K562 (cell line): ENCODE results near the gene TCFL5. TPM values are rescaled to one million over a fixed set of nuclear protein-coding genes. Genes with fewer than 3 reads are reported as not detected.

Experiments
- KLF10 ChIP-seq: fragments of 250-450 bp; sonication (Bioruptor Pico); IDR thresholded peaks from 2 replicates; pipeline ENCODE4 v1.6.1; 2021; ENCODE audit warnings: matching md5 sums
- polyA plus RNA-seq, 8 experiments: library from polyadenylated mRNA; depleted of rRNA in 4 of 8; stranded (reverse) in 5 of 8; unstranded in 3 of 8; fragments of >200 nt; fragmentation: Nextera tagmentation in 2 of 8; fragmentation: Illumina TruSeq in 1 of 8; extraction: Ambion mirVana in 2 of 8; extraction: Trizol in 1 of 8; gene quantifications; 2 replicates each; pipeline versions ENCODE4 v1.2.1 to v1.2.3, GENCODE V29; 2011 to 2014; ENCODE audit warnings: inconsistent platforms in 1 of 8, missing spikeins in 1 of 8
- total RNA-seq, 7 experiments: library from RNA; depleted of rRNA in 6 of 7; stranded (reverse); fragments of >200 nt in 6 of 7; fragmentation: Illumina TruSeq in 2 of 7; extraction: Trizol in 2 of 7; gene quantifications; 2 replicates each; pipeline versions ENCODE4 v1.2.1 to v1.2.3, GENCODE V29; 2011 to 2021; ENCODE audit warnings: low replicate concordance in 1 of 7
- TF ChIP-seq, protein P1 (sequence below): fragments of 450-650 bp; IDR thresholded peaks from 2 replicates; pipeline ENCODE4 v1.6.1; 2016; ENCODE audit warnings: mild to moderate bottlenecking, moderate library complexity
- TF ChIP-seq, protein P2 (sequence below): sonication (generic); formaldehyde crosslinking; IDR thresholded peaks from 2 replicates; pipeline ENCODE4 v1.8.0; 2022; ENCODE audit warnings: mild to moderate bottlenecking, missing genetic modification reagents
- TF ChIP-seq, protein P3 (sequence below): IDR thresholded peaks from 2 replicates; pipeline ENCODE4 v1.6.1; 2011; ENCODE audit not compliant: insufficient read length; ENCODE audit errors: extremely low read depth
- TF ChIP-seq, protein P4 (sequence below), 2 experiments: fragments of 450-650 bp in 1 of 2; sonication (generic) in 1 of 2; formaldehyde crosslinking in 1 of 2; IDR thresholded peaks in 1 of 2; conservative IDR thresholded peaks in 1 of 2; 2 replicates each; pipeline versions ENCODE4 v1.6.1 to v1.8.1; 2016 to 2023; ENCODE audit warnings: mild to moderate bottlenecking in 2 of 2, moderate library complexity in 2 of 2, inconsistent platforms in 1 of 2, missing genetic modification reagents in 1 of 2

Gene TCFL5
- total and polyA plus RNA-seq, 9 of the 15 experiments (the other 6 are each of a cell fraction or from before 2014, with no cell fraction given), result 1.00 to 12.6 (median 9.1) TPM

DNA sequence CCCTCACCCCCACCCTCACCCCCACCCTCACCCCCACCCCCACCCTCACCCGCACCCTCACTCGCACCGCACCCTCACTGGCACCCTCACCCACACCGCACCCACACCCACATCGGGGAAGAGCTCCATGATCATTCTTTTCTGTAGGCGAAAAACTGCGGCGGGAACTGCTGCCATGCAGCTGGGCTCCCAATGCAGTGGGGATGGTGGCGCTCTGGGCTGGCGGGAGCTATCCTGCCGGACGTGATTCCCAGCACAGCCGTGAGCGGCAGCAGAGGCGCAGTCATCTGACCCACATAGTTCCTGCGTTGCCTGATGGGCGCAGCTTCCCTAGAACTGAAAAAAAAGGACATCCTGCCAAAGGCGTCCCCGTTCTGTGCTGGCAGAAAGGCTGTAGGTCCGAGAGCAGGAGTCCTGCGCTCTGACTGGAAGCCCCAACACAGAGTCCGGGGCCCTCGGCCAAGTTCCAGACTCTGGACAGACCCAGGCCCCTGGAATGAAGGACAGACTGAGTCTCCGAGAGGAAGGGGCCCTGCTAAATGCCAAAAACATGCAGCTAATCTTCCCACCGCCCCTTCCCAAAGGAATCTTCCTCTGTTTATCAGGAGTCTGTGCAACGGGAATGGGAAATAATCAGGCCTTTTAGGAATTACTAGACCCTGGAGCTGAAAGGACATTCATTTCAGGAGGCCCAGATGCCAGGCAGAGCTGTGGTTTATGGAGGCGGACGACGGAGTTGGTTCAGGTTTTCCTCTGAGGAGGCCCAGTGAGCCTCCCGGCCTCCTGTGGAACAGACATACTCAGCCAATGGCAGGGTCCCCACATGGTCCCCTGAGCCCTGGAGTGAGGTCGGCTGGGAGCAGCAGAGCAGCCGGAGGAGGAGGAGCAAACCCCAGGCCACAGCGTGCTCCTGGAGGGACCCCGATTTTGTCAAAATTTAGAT is 14.1 kb upstream of the TCFL5 start (continued):
- TF ChIP-seq, protein P1, sequence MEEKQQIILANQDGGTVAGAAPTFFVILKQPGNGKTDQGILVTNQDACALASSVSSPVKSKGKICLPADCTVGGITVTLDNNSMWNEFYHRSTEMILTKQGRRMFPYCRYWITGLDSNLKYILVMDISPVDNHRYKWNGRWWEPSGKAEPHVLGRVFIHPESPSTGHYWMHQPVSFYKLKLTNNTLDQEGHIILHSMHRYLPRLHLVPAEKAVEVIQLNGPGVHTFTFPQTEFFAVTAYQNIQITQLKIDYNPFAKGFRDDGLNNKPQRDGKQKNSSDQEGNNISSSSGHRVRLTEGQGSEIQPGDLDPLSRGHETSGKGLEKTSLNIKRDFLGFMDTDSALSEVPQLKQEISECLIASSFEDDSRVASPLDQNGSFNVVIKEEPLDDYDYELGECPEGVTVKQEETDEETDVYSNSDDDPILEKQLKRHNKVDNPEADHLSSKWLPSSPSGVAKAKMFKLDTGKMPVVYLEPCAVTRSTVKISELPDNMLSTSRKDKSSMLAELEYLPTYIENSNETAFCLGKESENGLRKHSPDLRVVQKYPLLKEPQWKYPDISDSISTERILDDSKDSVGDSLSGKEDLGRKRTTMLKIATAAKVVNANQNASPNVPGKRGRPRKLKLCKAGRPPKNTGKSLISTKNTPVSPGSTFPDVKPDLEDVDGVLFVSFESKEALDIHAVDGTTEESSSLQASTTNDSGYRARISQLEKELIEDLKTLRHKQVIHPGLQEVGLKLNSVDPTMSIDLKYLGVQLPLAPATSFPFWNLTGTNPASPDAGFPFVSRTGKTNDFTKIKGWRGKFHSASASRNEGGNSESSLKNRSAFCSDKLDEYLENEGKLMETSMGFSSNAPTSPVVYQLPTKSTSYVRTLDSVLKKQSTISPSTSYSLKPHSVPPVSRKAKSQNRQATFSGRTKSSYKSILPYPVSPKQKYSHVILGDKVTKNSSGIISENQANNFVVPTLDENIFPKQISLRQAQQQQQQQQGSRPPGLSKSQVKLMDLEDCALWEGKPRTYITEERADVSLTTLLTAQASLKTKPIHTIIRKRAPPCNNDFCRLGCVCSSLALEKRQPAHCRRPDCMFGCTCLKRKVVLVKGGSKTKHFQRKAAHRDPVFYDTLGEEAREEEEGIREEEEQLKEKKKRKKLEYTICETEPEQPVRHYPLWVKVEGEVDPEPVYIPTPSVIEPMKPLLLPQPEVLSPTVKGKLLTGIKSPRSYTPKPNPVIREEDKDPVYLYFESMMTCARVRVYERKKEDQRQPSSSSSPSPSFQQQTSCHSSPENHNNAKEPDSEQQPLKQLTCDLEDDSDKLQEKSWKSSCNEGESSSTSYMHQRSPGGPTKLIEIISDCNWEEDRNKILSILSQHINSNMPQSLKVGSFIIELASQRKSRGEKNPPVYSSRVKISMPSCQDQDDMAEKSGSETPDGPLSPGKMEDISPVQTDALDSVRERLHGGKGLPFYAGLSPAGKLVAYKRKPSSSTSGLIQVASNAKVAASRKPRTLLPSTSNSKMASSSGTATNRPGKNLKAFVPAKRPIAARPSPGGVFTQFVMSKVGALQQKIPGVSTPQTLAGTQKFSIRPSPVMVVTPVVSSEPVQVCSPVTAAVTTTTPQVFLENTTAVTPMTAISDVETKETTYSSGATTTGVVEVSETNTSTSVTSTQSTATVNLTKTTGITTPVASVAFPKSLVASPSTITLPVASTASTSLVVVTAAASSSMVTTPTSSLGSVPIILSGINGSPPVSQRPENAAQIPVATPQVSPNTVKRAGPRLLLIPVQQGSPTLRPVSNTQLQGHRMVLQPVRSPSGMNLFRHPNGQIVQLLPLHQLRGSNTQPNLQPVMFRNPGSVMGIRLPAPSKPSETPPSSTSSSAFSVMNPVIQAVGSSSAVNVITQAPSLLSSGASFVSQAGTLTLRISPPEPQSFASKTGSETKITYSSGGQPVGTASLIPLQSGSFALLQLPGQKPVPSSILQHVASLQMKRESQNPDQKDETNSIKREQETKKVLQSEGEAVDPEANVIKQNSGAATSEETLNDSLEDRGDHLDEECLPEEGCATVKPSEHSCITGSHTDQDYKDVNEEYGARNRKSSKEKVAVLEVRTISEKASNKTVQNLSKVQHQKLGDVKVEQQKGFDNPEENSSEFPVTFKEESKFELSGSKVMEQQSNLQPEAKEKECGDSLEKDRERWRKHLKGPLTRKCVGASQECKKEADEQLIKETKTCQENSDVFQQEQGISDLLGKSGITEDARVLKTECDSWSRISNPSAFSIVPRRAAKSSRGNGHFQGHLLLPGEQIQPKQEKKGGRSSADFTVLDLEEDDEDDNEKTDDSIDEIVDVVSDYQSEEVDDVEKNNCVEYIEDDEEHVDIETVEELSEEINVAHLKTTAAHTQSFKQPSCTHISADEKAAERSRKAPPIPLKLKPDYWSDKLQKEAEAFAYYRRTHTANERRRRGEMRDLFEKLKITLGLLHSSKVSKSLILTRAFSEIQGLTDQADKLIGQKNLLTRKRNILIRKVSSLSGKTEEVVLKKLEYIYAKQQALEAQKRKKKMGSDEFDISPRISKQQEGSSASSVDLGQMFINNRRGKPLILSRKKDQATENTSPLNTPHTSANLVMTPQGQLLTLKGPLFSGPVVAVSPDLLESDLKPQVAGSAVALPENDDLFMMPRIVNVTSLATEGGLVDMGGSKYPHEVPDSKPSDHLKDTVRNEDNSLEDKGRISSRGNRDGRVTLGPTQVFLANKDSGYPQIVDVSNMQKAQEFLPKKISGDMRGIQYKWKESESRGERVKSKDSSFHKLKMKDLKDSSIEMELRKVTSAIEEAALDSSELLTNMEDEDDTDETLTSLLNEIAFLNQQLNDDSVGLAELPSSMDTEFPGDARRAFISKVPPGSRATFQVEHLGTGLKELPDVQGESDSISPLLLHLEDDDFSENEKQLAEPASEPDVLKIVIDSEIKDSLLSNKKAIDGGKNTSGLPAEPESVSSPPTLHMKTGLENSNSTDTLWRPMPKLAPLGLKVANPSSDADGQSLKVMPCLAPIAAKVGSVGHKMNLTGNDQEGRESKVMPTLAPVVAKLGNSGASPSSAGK, result no peak
- no peak for TF ChIP-seq KLF10
- TF ChIP-seq, protein P2, sequence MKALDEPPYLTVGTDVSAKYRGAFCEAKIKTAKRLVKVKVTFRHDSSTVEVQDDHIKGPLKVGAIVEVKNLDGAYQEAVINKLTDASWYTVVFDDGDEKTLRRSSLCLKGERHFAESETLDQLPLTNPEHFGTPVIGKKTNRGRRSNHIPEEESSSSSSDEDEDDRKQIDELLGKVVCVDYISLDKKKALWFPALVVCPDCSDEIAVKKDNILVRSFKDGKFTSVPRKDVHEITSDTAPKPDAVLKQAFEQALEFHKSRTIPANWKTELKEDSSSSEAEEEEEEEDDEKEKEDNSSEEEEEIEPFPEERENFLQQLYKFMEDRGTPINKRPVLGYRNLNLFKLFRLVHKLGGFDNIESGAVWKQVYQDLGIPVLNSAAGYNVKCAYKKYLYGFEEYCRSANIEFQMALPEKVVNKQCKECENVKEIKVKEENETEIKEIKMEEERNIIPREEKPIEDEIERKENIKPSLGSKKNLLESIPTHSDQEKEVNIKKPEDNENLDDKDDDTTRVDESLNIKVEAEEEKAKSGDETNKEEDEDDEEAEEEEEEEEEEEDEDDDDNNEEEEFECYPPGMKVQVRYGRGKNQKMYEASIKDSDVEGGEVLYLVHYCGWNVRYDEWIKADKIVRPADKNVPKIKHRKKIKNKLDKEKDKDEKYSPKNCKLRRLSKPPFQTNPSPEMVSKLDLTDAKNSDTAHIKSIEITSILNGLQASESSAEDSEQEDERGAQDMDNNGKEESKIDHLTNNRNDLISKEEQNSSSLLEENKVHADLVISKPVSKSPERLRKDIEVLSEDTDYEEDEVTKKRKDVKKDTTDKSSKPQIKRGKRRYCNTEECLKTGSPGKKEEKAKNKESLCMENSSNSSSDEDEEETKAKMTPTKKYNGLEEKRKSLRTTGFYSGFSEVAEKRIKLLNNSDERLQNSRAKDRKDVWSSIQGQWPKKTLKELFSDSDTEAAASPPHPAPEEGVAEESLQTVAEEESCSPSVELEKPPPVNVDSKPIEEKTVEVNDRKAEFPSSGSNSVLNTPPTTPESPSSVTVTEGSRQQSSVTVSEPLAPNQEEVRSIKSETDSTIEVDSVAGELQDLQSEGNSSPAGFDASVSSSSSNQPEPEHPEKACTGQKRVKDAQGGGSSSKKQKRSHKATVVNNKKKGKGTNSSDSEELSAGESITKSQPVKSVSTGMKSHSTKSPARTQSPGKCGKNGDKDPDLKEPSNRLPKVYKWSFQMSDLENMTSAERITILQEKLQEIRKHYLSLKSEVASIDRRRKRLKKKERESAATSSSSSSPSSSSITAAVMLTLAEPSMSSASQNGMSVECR (CRISPR knock-in tag), result no peak
- TF ChIP-seq, protein P3, sequence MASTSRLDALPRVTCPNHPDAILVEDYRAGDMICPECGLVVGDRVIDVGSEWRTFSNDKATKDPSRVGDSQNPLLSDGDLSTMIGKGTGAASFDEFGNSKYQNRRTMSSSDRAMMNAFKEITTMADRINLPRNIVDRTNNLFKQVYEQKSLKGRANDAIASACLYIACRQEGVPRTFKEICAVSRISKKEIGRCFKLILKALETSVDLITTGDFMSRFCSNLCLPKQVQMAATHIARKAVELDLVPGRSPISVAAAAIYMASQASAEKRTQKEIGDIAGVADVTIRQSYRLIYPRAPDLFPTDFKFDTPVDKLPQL, result no peak
- TF ChIP-seq, protein P4, sequence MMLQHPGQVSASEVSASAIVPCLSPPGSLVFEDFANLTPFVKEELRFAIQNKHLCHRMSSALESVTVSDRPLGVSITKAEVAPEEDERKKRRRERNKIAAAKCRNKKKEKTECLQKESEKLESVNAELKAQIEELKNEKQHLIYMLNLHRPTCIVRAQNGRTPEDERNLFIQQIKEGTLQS (IDR thresholded peaks at IDR 0.05), result no peak
- TF ChIP-seq, protein P4 (CRISPR knock-in tag; conservative IDR thresholded peaks at IDR 0.05), result 0 out of 2 replicates have a peak, but pooled peaks have one; percentile 19
